HepG2 (cell line): ENCODE results near the gene ARHGEF11.

Source experiments
- BRCA1 ChIP-seq: sonication (generic); formaldehyde crosslinking; IDR thresholded peaks from 2 replicates; pipeline ENCODE4 v1.4.0; 2020; ENCODE audit warnings: missing genetic modification reagents
- CHD4 ChIP-seq: fragments of 200-600 bp; sonication (generic); IDR thresholded peaks from 2 replicates; pipeline ENCODE4 v1.7.0; 2017; ENCODE audit warnings: mild to moderate bottlenecking, low read length, borderline replicate concordance
- CTCF ChIP-seq: sonication (generic); formaldehyde crosslinking; IDR thresholded peaks from 2 replicates; pipeline ENCODE4 v1.5.0; 2020; ENCODE audit warnings: mild to moderate bottlenecking, missing genetic modification reagents, moderate library complexity
- EP300 ChIP-seq, 3 experiments: sonication (generic) in 1 of 3; formaldehyde crosslinking in 1 of 3; IDR thresholded peaks; 2 replicates each; pipeline versions ENCODE4 v1.5.1 to v1.6.1; 2011 to 2020; ENCODE audit warnings: low read depth in 2 of 3, low read length in 2 of 3, borderline replicate concordance in 1 of 3, improper control_type of control experiment in 1 of 3, mild to moderate bottlenecking in 1 of 3, missing genetic modification reagents in 1 of 3, moderate library complexity in 1 of 3
- FOXK2 ChIP-seq: fragments of 450-650 bp; IDR thresholded peaks from 2 replicates; pipeline ENCODE4 v1.6.1; 2016
- HNF4G ChIP-seq, 2 experiments: sonication (generic) in 1 of 2; formaldehyde crosslinking in 1 of 2; IDR thresholded peaks; 2 replicates each; pipeline versions ENCODE4 v1.4.0 to v1.6.1; 2011 to 2020; ENCODE audit warnings: borderline replicate concordance in 2 of 2, low read depth in 2 of 2, mild to moderate bottlenecking in 2 of 2, low read length in 1 of 2, missing genetic modification reagents in 1 of 2, moderate library complexity in 1 of 2
- HOXA7 ChIP-seq: sonication (generic); formaldehyde crosslinking; IDR thresholded peaks from 2 replicates; pipeline ENCODE4 v1.8.1; 2022; ENCODE audit warnings: mild to moderate bottlenecking, missing genetic modification reagents, moderate library complexity
- MEIS1 ChIP-seq: sonication (generic); formaldehyde crosslinking; IDR thresholded peaks from 2 replicates; pipeline ENCODE4 v1.9.0; 2021; ENCODE audit warnings: mild to moderate bottlenecking, missing genetic modification reagents, moderate library complexity, borderline replicate concordance
- NPAS2 ChIP-seq: sonication (generic); formaldehyde crosslinking; IDR thresholded peaks from 2 replicates; pipeline ENCODE4 v1.8.0; 2022; ENCODE audit warnings: mild to moderate bottlenecking, missing genetic modification reagents, borderline replicate concordance
- NR1H2 ChIP-seq: sonication (generic); formaldehyde crosslinking; IDR thresholded peaks from 2 replicates; pipeline ENCODE4 v1.8.1; 2022; ENCODE audit warnings: low read depth, missing genetic modification reagents, borderline replicate concordance
- RBFOX2 ChIP-seq: fragments of 200-400 bp; formaldehyde crosslinking; IDR thresholded peaks from 2 replicates; pipeline ENCODE4 v1.6.1; 2017; ENCODE audit warnings: low read depth, mild to moderate bottlenecking, low read length
- ZBTB20 ChIP-seq: sonication (generic); formaldehyde crosslinking; IDR thresholded peaks from 2 replicates; pipeline ENCODE4 v1.8.1; 2023; ENCODE audit warnings: missing genetic modification reagents, low read depth, mild to moderate bottlenecking, borderline replicate concordance
- ZFP36 ChIP-seq: fragments of 150-350 bp; IDR thresholded peaks from 2 replicates; pipeline ENCODE4 v1.6.1; 2018; ENCODE audit warnings: borderline replicate concordance, low read length, low read depth; ENCODE audit not compliant: partially characterized antibody
- ZNF737 ChIP-seq: sonication (generic); formaldehyde crosslinking; IDR thresholded peaks from 2 replicates; pipeline ENCODE4 v1.5.0; 2020; ENCODE audit warnings: missing genetic modification reagents, mild to moderate bottlenecking, borderline replicate concordance

GRCh38 chr1:156935505-156936128, 109.9 kb downstream of the ARHGEF11 start:
- TF ChIP-seq MEIS1 (CRISPR knock-in tag) (no peak), CHD4 (no peak), EP300 (IDR thresholded peaks at IDR 0.05; ENCODE audit: low read depth in 2 of 2, low read length in 2 of 2) (no peak), EP300 (CRISPR knock-in tag; IDR thresholded peaks at IDR 0.05; ENCODE audit: borderline replicate concordance) (no peak), ZBTB20 (CRISPR knock-in tag) (no peak), NPAS2 (CRISPR knock-in tag) (no peak), CTCF (CRISPR knock-in tag) (no peak), NR1H2 (no peak), RBFOX2 (no peak), BRCA1 (CRISPR knock-in tag) (no peak), HNF4G (IDR thresholded peaks at IDR 0.05; ENCODE audit: borderline replicate concordance, low read depth, low read length) (no peak), HNF4G (CRISPR knock-in tag; IDR thresholded peaks at IDR 0.05; ENCODE audit: borderline replicate concordance, low read depth) (no peak), HOXA7 (CRISPR knock-in tag) (no peak), ZFP36 (no peak), FOXK2 (no peak), ZNF737 (CRISPR knock-in tag) (no peak)
